HEK293 (cell line): ENCODE data around the gene HEMGN.
A peak's percentile ranks its signal among the peaks of the same experiment; 100 is the strongest.

Source experiments
- BCL11B ChIP-seq: fragments of 450-650 bp; formaldehyde crosslinking; IDR thresholded peaks from 2 replicates; pipeline ENCODE4 v1.5.1; 2016; ENCODE audit warnings: low read depth, missing biosample characterization, missing genetic modification characterization
- GLIS1 ChIP-seq: fragments of 450-650 bp; formaldehyde crosslinking; IDR thresholded peaks from 2 replicates; pipeline ENCODE4 v1.5.1; 2016; ENCODE audit warnings: missing biosample characterization, missing genetic modification characterization
- GLIS2 ChIP-seq: fragments of 450-650 bp; formaldehyde crosslinking; IDR thresholded peaks from 2 replicates; pipeline ENCODE4 v1.5.1; 2016; ENCODE audit warnings: missing biosample characterization, missing genetic modification characterization
- HIC1 ChIP-seq: fragments of 450-650 bp; formaldehyde crosslinking; IDR thresholded peaks from 2 replicates; pipeline ENCODE4 v1.5.1; 2016; ENCODE audit warnings: missing biosample characterization, missing genetic modification characterization
- HOXD13 ChIP-seq: sonication (generic); formaldehyde crosslinking; IDR thresholded peaks from 2 replicates; pipeline ENCODE4 v1.8.0; 2022; ENCODE audit warnings: missing genetic modification reagents, borderline replicate concordance
- KLF17 ChIP-seq: fragments of 450-650 bp; formaldehyde crosslinking; IDR thresholded peaks from 2 replicates; pipeline ENCODE4 v1.5.1; 2016; ENCODE audit warnings: missing biosample characterization, missing genetic modification characterization
- KLF9 ChIP-seq: fragments of 450-650 bp; formaldehyde crosslinking; IDR thresholded peaks from 2 replicates; pipeline ENCODE4 v1.5.1; 2016; ENCODE audit warnings: missing biosample characterization, missing genetic modification characterization, low read depth
- OSR2 ChIP-seq: fragments of 450-650 bp; formaldehyde crosslinking; IDR thresholded peaks from 2 replicates; pipeline ENCODE4 v1.5.1; 2016; ENCODE audit warnings: missing biosample characterization, missing genetic modification characterization
- YY2 ChIP-seq: fragments of 450-650 bp; formaldehyde crosslinking; IDR thresholded peaks from 2 replicates; pipeline ENCODE4 v1.5.1; 2016; ENCODE audit warnings: missing biosample characterization, missing genetic modification characterization
- ZBTB10 ChIP-seq: fragments of 450-650 bp; formaldehyde crosslinking; IDR thresholded peaks from 2 replicates; pipeline ENCODE4 v1.5.1; 2016; ENCODE audit warnings: missing biosample characterization, missing genetic modification characterization
- ZNF155 ChIP-seq: fragments of 450-650 bp; formaldehyde crosslinking; IDR thresholded peaks from 2 replicates; pipeline ENCODE4 v1.5.1; 2016; ENCODE audit warnings: missing biosample characterization, missing genetic modification characterization
- ZNF175 ChIP-seq: fragments of 450-650 bp; formaldehyde crosslinking; IDR thresholded peaks from 2 replicates; pipeline ENCODE4 v1.5.1; 2016; ENCODE audit warnings: missing biosample characterization, missing genetic modification characterization
- ZNF239 ChIP-seq: fragments of 450-650 bp; formaldehyde crosslinking; IDR thresholded peaks from 2 replicates; pipeline ENCODE4 v1.5.1; 2016; ENCODE audit warnings: missing biosample characterization, missing genetic modification characterization
- ZNF24 ChIP-seq: fragments of 450-650 bp; formaldehyde crosslinking; IDR thresholded peaks from 2 replicates; pipeline ENCODE4 v1.5.1; 2016; ENCODE audit warnings: missing biosample characterization, missing genetic modification characterization
- ZNF280D ChIP-seq: fragments of 450-650 bp; formaldehyde crosslinking; IDR thresholded peaks from 2 replicates; pipeline ENCODE4 v1.5.1; 2016; ENCODE audit warnings: missing biosample characterization, missing genetic modification characterization
- ZNF292 ChIP-seq: fragments of 450-650 bp; formaldehyde crosslinking; IDR thresholded peaks from 2 replicates; pipeline ENCODE4 v1.5.1; 2016; ENCODE audit warnings: low read depth, missing biosample characterization, missing genetic modification characterization, borderline replicate concordance
- ZNF324 ChIP-seq: fragments of 450-650 bp; formaldehyde crosslinking; IDR thresholded peaks from 2 replicates; pipeline ENCODE4 v1.5.1; 2016; ENCODE audit warnings: missing biosample characterization, missing genetic modification characterization
- ZNF362 ChIP-seq: fragments of 450-650 bp; formaldehyde crosslinking; IDR thresholded peaks from 2 replicates; pipeline ENCODE4 v1.5.1; 2016; ENCODE audit warnings: missing biosample characterization, missing genetic modification characterization
- ZNF513 ChIP-seq: fragments of 450-650 bp; IDR thresholded peaks from 2 replicates; pipeline ENCODE4 v1.5.1; 2018; ENCODE audit warnings: missing biosample characterization, missing genetic modification characterization
- ZNF521 ChIP-seq: fragments of 450-650 bp; formaldehyde crosslinking; IDR thresholded peaks from 2 replicates; pipeline ENCODE4 v1.5.1; 2017; ENCODE audit warnings: missing biosample characterization, mild to moderate bottlenecking, missing genetic modification characterization
- ZNF548 ChIP-seq: fragments of 450-650 bp; formaldehyde crosslinking; IDR thresholded peaks from 2 replicates; pipeline ENCODE4 v1.5.1; 2016; ENCODE audit warnings: missing biosample characterization, missing genetic modification characterization
- ZNF555 ChIP-seq: fragments of 450-650 bp; formaldehyde crosslinking; conservative IDR thresholded peaks from 2 replicates; pipeline ENCODE4 v1.5.1; 2017; ENCODE audit warnings: missing biosample characterization, mild to moderate bottlenecking, missing genetic modification characterization, inconsistent platforms
- ZNF561 ChIP-seq: fragments of 450-650 bp; IDR thresholded peaks from 2 replicates; pipeline ENCODE4 v1.5.1; 2018; ENCODE audit warnings: missing biosample characterization, missing genetic modification characterization, borderline replicate concordance
- ZNF596 ChIP-seq: fragments of 450-650 bp; IDR thresholded peaks from 2 replicates; pipeline ENCODE4 v1.5.0; 2018; ENCODE audit warnings: missing biosample characterization, mild to moderate bottlenecking, missing genetic modification characterization, moderate library complexity
- ZNF664 ChIP-seq: fragments of 450-650 bp; formaldehyde crosslinking; IDR thresholded peaks from 2 replicates; pipeline ENCODE4 v1.5.1; 2016; ENCODE audit warnings: missing biosample characterization, missing genetic modification characterization
- ZNF777 ChIP-seq: fragments of 450-650 bp; formaldehyde crosslinking; IDR thresholded peaks from 2 replicates; pipeline ENCODE4 v1.5.1; 2017; ENCODE audit warnings: missing biosample characterization, missing genetic modification characterization, borderline replicate concordance
- ZSCAN23 ChIP-seq: fragments of 450-650 bp; formaldehyde crosslinking; IDR thresholded peaks from 2 replicates; pipeline ENCODE4 v1.5.1; 2016; ENCODE audit warnings: missing biosample characterization, missing genetic modification characterization
- ZXDB ChIP-seq: fragments of 450-650 bp; formaldehyde crosslinking; IDR thresholded peaks from 2 replicates; pipeline ENCODE4 v1.5.1; 2016; ENCODE audit warnings: missing biosample characterization, missing genetic modification characterization

The HEMGN gene

GRCh38 chr9:97982683-97983588, 45.0 kb upstream of the HEMGN start, which contains the start of gene ANP32B (continued):
- TF ChIP-seq ZNF548 (no peak), ZNF561 (tag by site-specific recombination) (no peak), ZNF777 (peak; percentile 59; the same call in 1 of the 2 replicates), ZNF155 (tag by site-specific recombination) (no peak), ZNF280D (tag by site-specific recombination) (no peak), KLF17 (tag by site-specific recombination) (0 out of 2 replicates have a peak, but pooled peaks have one; percentile 37), GLIS2 (tag by site-specific recombination) (peak; percentile 94), ZNF239 (tag by site-specific recombination) (no peak), ZNF596 (tag by site-specific recombination) (no peak), HOXD13 (no peak), ZSCAN23 (tag by site-specific recombination) (no peak), BCL11B (no peak), ZNF664 (no peak), ZNF175 (tag by site-specific recombination) (no peak), ZNF324 (0 out of 2 replicates have a peak, but pooled peaks have one; percentile 58), ZNF521 (no peak), KLF9 (tag by site-specific recombination) (peak; percentile 77), ZBTB10 (tag by site-specific recombination) (peak; percentile 71), YY2 (no peak), ZNF555 (no peak), GLIS1 (tag by site-specific recombination) (peak; percentile 76; the same call in 1 of the 2 replicates), ZNF513 (tag by site-specific recombination) (no peak), HIC1 (tag by site-specific recombination) (no peak), ZXDB (tag by site-specific recombination) (peak; percentile 59; the same call in 1 of the 2 replicates), ZNF362 (tag by site-specific recombination) (no peak), OSR2 (tag by site-specific recombination) (no peak), ZNF292 (tag by site-specific recombination) (no peak), ZNF24 (no peak; the same call in 1 of the 2 replicates)
